ENCODE measurements around the gene ARL5C.

Gene ARL5C

DNA sequence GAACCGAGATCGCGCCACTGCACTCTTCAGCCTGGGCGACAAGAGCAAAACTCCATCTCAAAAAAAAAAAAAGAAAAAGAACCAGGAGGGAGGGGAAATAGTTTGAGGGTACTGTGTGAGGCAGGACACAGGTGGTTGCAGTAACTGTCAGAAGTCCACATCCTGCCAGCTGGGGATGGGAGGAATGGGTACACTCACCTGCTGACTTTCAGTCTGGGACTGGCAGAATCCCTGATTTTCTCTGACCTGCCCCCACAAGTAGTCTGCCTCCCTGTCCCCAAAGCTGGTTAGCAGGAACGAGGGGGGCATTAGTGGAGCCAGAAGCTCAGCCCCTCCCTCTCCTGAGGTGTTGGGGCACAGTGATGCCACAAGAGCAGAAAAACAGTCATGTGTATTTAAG, 7.1 kb upstream of the ARL5C start:
- H3K4me2 ChIP-seq (ENCODE audit: low read depth, low read length, poor library complexity, severe bottlenecking) = no peak overlapping the region
- TF ChIP-seq, protein P1, sequence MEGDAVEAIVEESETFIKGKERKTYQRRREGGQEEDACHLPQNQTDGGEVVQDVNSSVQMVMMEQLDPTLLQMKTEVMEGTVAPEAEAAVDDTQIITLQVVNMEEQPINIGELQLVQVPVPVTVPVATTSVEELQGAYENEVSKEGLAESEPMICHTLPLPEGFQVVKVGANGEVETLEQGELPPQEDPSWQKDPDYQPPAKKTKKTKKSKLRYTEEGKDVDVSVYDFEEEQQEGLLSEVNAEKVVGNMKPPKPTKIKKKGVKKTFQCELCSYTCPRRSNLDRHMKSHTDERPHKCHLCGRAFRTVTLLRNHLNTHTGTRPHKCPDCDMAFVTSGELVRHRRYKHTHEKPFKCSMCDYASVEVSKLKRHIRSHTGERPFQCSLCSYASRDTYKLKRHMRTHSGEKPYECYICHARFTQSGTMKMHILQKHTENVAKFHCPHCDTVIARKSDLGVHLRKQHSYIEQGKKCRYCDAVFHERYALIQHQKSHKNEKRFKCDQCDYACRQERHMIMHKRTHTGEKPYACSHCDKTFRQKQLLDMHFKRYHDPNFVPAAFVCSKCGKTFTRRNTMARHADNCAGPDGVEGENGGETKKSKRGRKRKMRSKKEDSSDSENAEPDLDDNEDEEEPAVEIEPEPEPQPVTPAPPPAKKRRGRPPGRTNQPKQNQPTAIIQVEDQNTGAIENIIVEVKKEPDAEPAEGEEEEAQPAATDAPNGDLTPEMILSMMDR (IDR thresholded peaks at IDR 0.05; ENCODE audit: insufficient read depth, low read length, poor library complexity, severe bottlenecking) = no peak
- no peak for TF ChIP-seq EZH2phosphoT487 (conservative IDR thresholded peaks at IDR 0.05; ENCODE audit: low read length)
- H2AFZ ChIP-seq (ENCODE audit: low read depth, low read length, severe bottlenecking) = no peak overlapping the region
- H3K36me3 ChIP-seq (ENCODE audit: low read length) = no peaks in the 10 kb centered on the region
- H3K79me2 ChIP-seq (ENCODE audit: insufficient read depth, low read length) = no peaks in the 10 kb centered on the region
- no peaks in the 10 kb centered on the region for H3K9me2 ChIP-seq (replicated peaks; ENCODE audit: insufficient read depth, low read length)
- no peaks in the 10 kb centered on the region for H4K20me1 ChIP-seq (ENCODE audit: low read depth, low read length)
- H3F3A ChIP-seq (ENCODE audit: insufficient read depth) = no peaks in the 10 kb centered on the region
- H3K27me3 ChIP-seq (ENCODE audit: low read length) = no peaks in the 10 kb centered on the region
- no peak overlapping the region for H3K27ac ChIP-seq (ENCODE audit: low read depth, low read length)
- H3K9me3 ChIP-seq (ENCODE audit: insufficient read depth, low read length) = no peaks in the 10 kb centered on the region
- H3K9ac ChIP-seq (ENCODE audit: low read length) = no peak overlapping the region
- no peak overlapping the region for H3K4me3 ChIP-seq (ENCODE audit: insufficient read depth, low read length, poor library complexity, severe bottlenecking)

DNA sequence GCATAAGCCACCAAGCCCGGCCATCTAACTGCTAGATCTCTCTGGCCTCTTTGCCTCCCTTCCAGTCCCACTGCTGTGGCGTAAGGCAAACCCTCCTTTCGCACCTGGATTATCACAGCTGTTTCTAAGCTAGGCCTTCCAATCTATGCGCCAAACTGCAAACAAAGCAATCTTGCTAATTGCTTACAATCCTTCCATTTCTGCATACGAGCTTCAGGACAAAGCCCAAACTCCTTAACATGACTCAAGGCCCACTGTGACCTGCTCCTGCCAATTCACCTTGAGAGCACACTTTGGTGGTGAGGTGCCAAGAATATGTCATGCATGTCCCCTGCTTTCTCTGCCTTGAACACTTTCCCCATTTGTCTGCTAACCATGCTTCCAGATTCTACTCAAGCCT, 6.0 kb upstream of the ARL5C start:
- Histone ChIP-seq H3K27ac (ENCODE audit: low read depth, low read length) (no peak overlapping the region), H3K79me2 (ENCODE audit: insufficient read depth, low read length) (no peaks in the 10 kb centered on the region), H3K4me3 (ENCODE audit: insufficient read depth, low read length, poor library complexity, severe bottlenecking) (no peak overlapping the region), H2AFZ (ENCODE audit: low read depth, low read length, severe bottlenecking) (no peak overlapping the region), H3K9me3 (ENCODE audit: insufficient read depth, low read length) (no peaks in the 10 kb centered on the region), H3K36me3 (ENCODE audit: low read length) (no peaks in the 10 kb centered on the region), H4K20me1 (ENCODE audit: low read depth, low read length) (no peaks in the 10 kb centered on the region), H3K9me2 (replicated peaks; ENCODE audit: insufficient read depth, low read length) (no peaks in the 10 kb centered on the region), H3K27me3 (ENCODE audit: low read length) (no peaks in the 10 kb centered on the region), H3K4me2 (ENCODE audit: low read depth, low read length, poor library complexity, severe bottlenecking) (no peak overlapping the region), H3F3A (ENCODE audit: insufficient read depth) (no peaks in the 10 kb centered on the region), H3K9ac (ENCODE audit: low read length) (no peak overlapping the region)
- TF ChIP-seq, protein P1 (IDR thresholded peaks at IDR 0.05; ENCODE audit: insufficient read depth, low read length, poor library complexity, severe bottlenecking) = no peak
- no peak for TF ChIP-seq EZH2phosphoT487 (conservative IDR thresholded peaks at IDR 0.05; ENCODE audit: low read length)

DNA sequence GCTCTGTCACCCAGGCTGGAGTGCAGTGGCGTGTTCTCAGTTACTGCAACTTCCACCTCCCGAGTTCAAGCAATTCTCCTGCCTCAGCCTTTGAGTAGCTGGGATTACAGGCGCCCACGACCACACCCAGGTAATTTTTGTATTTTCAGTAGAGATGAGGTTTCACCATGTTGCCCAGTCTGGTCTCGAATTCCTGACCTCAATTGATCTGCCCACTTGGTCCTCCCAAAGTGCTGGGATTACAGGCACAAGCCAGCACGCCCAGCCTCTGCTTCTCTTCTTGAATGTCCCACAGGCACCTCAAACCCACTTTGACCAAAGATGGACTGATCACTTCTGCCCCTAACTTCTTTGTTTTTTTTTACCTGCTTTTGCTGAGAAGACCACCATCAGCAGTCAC, 4.6 kb upstream of the ARL5C start:
- H3K9ac ChIP-seq (ENCODE audit: low read length) = no peak overlapping the region
- no peaks in the 10 kb centered on the region for H3K27me3 ChIP-seq (ENCODE audit: low read length)
- no peaks in the 10 kb centered on the region for H4K20me1 ChIP-seq (ENCODE audit: low read depth, low read length)
- H3K4me3 ChIP-seq (ENCODE audit: insufficient read depth, low read length, poor library complexity, severe bottlenecking) = no peak overlapping the region
- no peak overlapping the region for H2AFZ ChIP-seq (ENCODE audit: low read depth, low read length, severe bottlenecking)
- TF ChIP-seq, protein P1 (IDR thresholded peaks at IDR 0.05; ENCODE audit: insufficient read depth, low read length, poor library complexity, severe bottlenecking) = no peak
- no peak for TF ChIP-seq EZH2phosphoT487 (conservative IDR thresholded peaks at IDR 0.05; ENCODE audit: low read length)
- no peaks in the 10 kb centered on the region for H3K36me3 ChIP-seq (ENCODE audit: low read length)
- no peak overlapping the region for H3K4me2 ChIP-seq (ENCODE audit: low read depth, low read length, poor library complexity, severe bottlenecking)
- H3K27ac ChIP-seq (ENCODE audit: low read depth, low read length) = no peak overlapping the region
- H3K9me3 ChIP-seq (ENCODE audit: insufficient read depth, low read length) = no peaks in the 10 kb centered on the region
- no peaks in the 10 kb centered on the region for H3F3A ChIP-seq (ENCODE audit: insufficient read depth)
- no peaks in the 10 kb centered on the region for H3K9me2 ChIP-seq (replicated peaks; ENCODE audit: insufficient read depth, low read length)
- no peaks in the 10 kb centered on the region for H3K79me2 ChIP-seq (ENCODE audit: insufficient read depth, low read length)

Data from SU-DHL-6 (cell line).